H9 (cell line): ENCODE data around the gene ACOXL. TPM values are rescaled to one million over a fixed set of nuclear protein-coding genes. Genes with fewer than 3 reads are reported as not detected.

ENCODE experiments used
- DNase-seq: peaks from one replicate; pipeline ENCODE4 v3.0.0-alpha.2; 2017
- H2AFZ ChIP-seq: one replicate; pipeline ENCODE4 v1.6.1; 2013; ENCODE audit warnings: mild to moderate bottlenecking, low read length, control low read depth, moderate library complexity
- H2AK5ac ChIP-seq: 2 replicates; pipeline ENCODE4 v1.6.1; 2013; ENCODE audit warnings: low read length, control low read depth, mixed read lengths; ENCODE audit not compliant: insufficient read length
- H2BK120ac ChIP-seq: one replicate; pipeline ENCODE4 v1.6.1; 2013; ENCODE audit warnings: low read depth, mild to moderate bottlenecking, low read length, control low read depth, inconsistent platforms; ENCODE audit not compliant: poor library complexity, severe bottlenecking
- H2BK12ac ChIP-seq: 2 replicates; pipeline ENCODE4 v1.6.1; 2013; ENCODE audit warnings: low read length, control low read depth, mixed read lengths, low read depth; ENCODE audit not compliant: insufficient read length
- H2BK15ac ChIP-seq: 2 replicates; pipeline ENCODE4 v1.6.1; 2013; ENCODE audit warnings: low read depth, low read length, control low read depth
- H2BK20ac ChIP-seq: one replicate; pipeline ENCODE4 v1.6.1; 2013; ENCODE audit warnings: low read depth, mild to moderate bottlenecking, low read length, control low read depth, inconsistent platforms; ENCODE audit not compliant: poor library complexity, severe bottlenecking
- H2BK5ac ChIP-seq: 2 replicates; pipeline ENCODE4 v1.6.1; 2013; ENCODE audit warnings: low read length, control low read depth, mixed read lengths; ENCODE audit not compliant: insufficient read length
- H3K14ac ChIP-seq: 2 replicates; pipeline ENCODE4 v1.6.1; 2013; ENCODE audit warnings: low read length, control low read depth; ENCODE audit not compliant: insufficient read depth
- H3K18ac ChIP-seq: 2 replicates; pipeline ENCODE4 v1.6.1; 2013; ENCODE audit warnings: low read depth, mild to moderate bottlenecking, mixed read lengths, low read length, control low read depth; ENCODE audit not compliant: insufficient read length
- H3K23ac ChIP-seq: 2 replicates; pipeline ENCODE4 v1.6.1; 2013; ENCODE audit warnings: low read length, control low read depth, mixed read lengths, low read depth; ENCODE audit not compliant: insufficient read length
- H3K23me2 ChIP-seq: 2 replicates; pipeline ENCODE4 v1.6.1; 2013; ENCODE audit warnings: low read depth, mild to moderate bottlenecking, mixed read lengths, low read length, control low read depth; ENCODE audit not compliant: insufficient read length, poor library complexity, severe bottlenecking
- H3K27ac ChIP-seq: 2 replicates; pipeline ENCODE4 v1.5.1; 2013; ENCODE audit warnings: low read length, control low read depth, mixed read lengths, low read depth; ENCODE audit not compliant: insufficient read length
- H3K27me3 ChIP-seq: 2 replicates; pipeline ENCODE4 v1.6.1; 2013; ENCODE audit warnings: low read length, control low read depth, inconsistent platforms; ENCODE audit not compliant: insufficient read depth
- H3K4ac ChIP-seq: 2 replicates; pipeline ENCODE4 v1.6.1; 2013; ENCODE audit warnings: low read depth, mild to moderate bottlenecking, control low read depth, inconsistent platforms, low read length, moderate library complexity
- H3K4me1 ChIP-seq: 2 replicates; pipeline ENCODE4 v1.6.1; 2013; ENCODE audit warnings: low read length, control low read depth, inconsistent platforms; ENCODE audit not compliant: insufficient read depth
- H3K4me2 ChIP-seq: 2 replicates; pipeline ENCODE4 v1.6.1; 2013; ENCODE audit warnings: low read length, control low read depth, mixed read lengths; ENCODE audit not compliant: insufficient read length, insufficient read depth
- H3K56ac ChIP-seq: 2 replicates; pipeline ENCODE4 v1.6.1; 2013; ENCODE audit warnings: low read depth, mild to moderate bottlenecking, mixed read lengths, low read length, control low read depth; ENCODE audit not compliant: insufficient read length
- H3K79me1 ChIP-seq: 2 replicates; pipeline ENCODE4 v1.6.1; 2013; ENCODE audit warnings: low read depth, mild to moderate bottlenecking, moderate library complexity, low read length, control low read depth, inconsistent platforms; ENCODE audit not compliant: insufficient read depth, poor library complexity, severe bottlenecking
- H3K79me2 ChIP-seq: 2 replicates; pipeline ENCODE4 v1.6.1; 2013; ENCODE audit warnings: low read length, control low read depth, inconsistent platforms; ENCODE audit not compliant: insufficient read depth
- H3K9ac ChIP-seq: 2 replicates; pipeline ENCODE4 v1.6.1; 2013; ENCODE audit warnings: low read length, control low read depth, mixed read lengths; ENCODE audit not compliant: insufficient read length; ENCODE audit errors: extremely low read depth
- H3K9me3 ChIP-seq: one replicate; pipeline ENCODE4 v1.6.1; 2013; ENCODE audit warnings: low read depth, low read length, inconsistent platforms; ENCODE audit not compliant: control insufficient read depth
- H3T11ph ChIP-seq: one replicate; pipeline ENCODE4 v1.6.1; 2013; ENCODE audit warnings: mild to moderate bottlenecking, low read length, control low read depth, inconsistent platforms
- H4K20me1 ChIP-seq: one replicate; pipeline ENCODE4 v1.6.1; 2013; ENCODE audit not compliant: control insufficient read depth, insufficient read length, insufficient read depth
- H4K5ac ChIP-seq: 2 replicates; pipeline ENCODE4 v1.6.1; 2013; ENCODE audit warnings: low read depth, mild to moderate bottlenecking, mixed read lengths, low read length, control low read depth; ENCODE audit not compliant: insufficient read length
- H4K8ac ChIP-seq: replicated peaks from 2 replicates; pipeline ENCODE4 v1.6.1; 2013; ENCODE audit warnings: low read length, control low read depth, mixed read lengths, low read depth; ENCODE audit not compliant: insufficient read length
- H4K91ac ChIP-seq: 2 replicates; pipeline ENCODE4 v1.6.1; 2013; ENCODE audit warnings: low read depth, mild to moderate bottlenecking, moderate library complexity, mixed read lengths, low read length, control low read depth; ENCODE audit not compliant: insufficient read length
- H3K27ac Mint-ChIP-seq, 3 experiments: 2 replicates in 2 of 3; 3 replicates in 1 of 3; pipeline ENCODE4 v1.8.0; 2020 to 2021; ENCODE audit warnings: mixed read lengths in 3 of 3, mild to moderate bottlenecking in 1 of 3, moderate library complexity in 1 of 3
- H3K27me3 Mint-ChIP-seq: 2 replicates; pipeline ENCODE4 v1.8.0; 2021; ENCODE audit warnings: low read depth, mild to moderate bottlenecking, moderate library complexity, mixed read lengths
- H3K36me3 Mint-ChIP-seq, 3 experiments: 2 replicates in 2 of 3; 3 replicates in 1 of 3; pipeline ENCODE4 v1.8.0; 2020 to 2021; ENCODE audit warnings: low read depth in 3 of 3, mixed read lengths in 3 of 3; ENCODE audit not compliant: insufficient read depth in 1 of 3
- H3K4me1 Mint-ChIP-seq, 2 experiments: 2 replicates each; pipeline ENCODE4 v1.8.0; 2020; ENCODE audit warnings: mixed read lengths in 2 of 2
- H3K4me3 Mint-ChIP-seq, 2 experiments: 2 replicates in 1 of 2; 3 replicates in 1 of 2; pipeline ENCODE4 v1.8.0; 2020 to 2021; ENCODE audit warnings: mild to moderate bottlenecking in 2 of 2, mixed read lengths in 2 of 2, moderate library complexity in 1 of 2
- H3K9me3 Mint-ChIP-seq, 2 experiments: 2 replicates in 1 of 2; 3 replicates in 1 of 2; pipeline ENCODE4 v1.8.0; 2020; ENCODE audit warnings: mild to moderate bottlenecking in 2 of 2, mixed read lengths in 2 of 2, moderate library complexity in 1 of 2
- CTCF ChIP-seq: fragments of 200-600 bp; sonication (generic); conservative IDR thresholded peaks from 3 replicates; pipeline ENCODE4 v1.8.0; 2021; ENCODE audit warnings: antibody characterized with exemption, mild to moderate bottlenecking
- WGBS: extraction: QIAGEN DNeasy Blood & Tissue Kit; methylation state at CpG from one replicate; pipeline ENCODE4 v1.1.7; 2013; ENCODE audit warnings: missing lambda C conversion rate, low lambda C conversion rate, mixed read lengths; ENCODE audit not compliant: insufficient read length; ENCODE audit errors: extremely low coverage; 5-methylcytosine and 5-hydroxymethylcytosine counted together
- total RNA-seq: library from RNA; stranded (reverse); gene quantifications from 2 replicates; pipeline ENCODE4 v1.2.1, GENCODE V29; 2021

ACOXL gene
- total RNA-seq, 1 experiment from 2014 or later: 37.6 TPM

GRCh38 chr2:110994250-110994961 is 262.0 kb downstream of the ACOXL start:
- no peak overlapping the region for H3K4me2 ChIP-seq
- no peak overlapping the region for H4K8ac ChIP-seq
- no peaks in the 10 kb centered on the region for H3K27me3 Mint-ChIP-seq
- no peak overlapping the region for H3K27ac ChIP-seq
- no peaks in the 10 kb centered on the region for H3K27me3 ChIP-seq
- no peak overlapping the region for H2BK5ac ChIP-seq
- WGBS: no CpG with 5 or more reads among the region's 5 CpGs
- H4K91ac ChIP-seq: no peak overlapping the region
- no peaks in the 10 kb centered on the region; the same call in 1 of the 2 replicates for H3K4me1 ChIP-seq
- no peaks in the 10 kb centered on the region for H4K20me1 ChIP-seq
- no peak overlapping the region for H3K4ac ChIP-seq
- no peaks in the 10 kb centered on the region for H3K23me2 ChIP-seq
- no peak overlapping the region for H3K56ac ChIP-seq
- no peak overlapping the region for H2BK120ac ChIP-seq
- H3K9me3 ChIP-seq: no peaks in the 10 kb centered on the region
- H3T11ph ChIP-seq: no peak overlapping the region
- no peaks in the 10 kb centered on the region for H3K9me3 Mint-ChIP-seq
- TF ChIP-seq CTCF: no peak
- H3K79me1 ChIP-seq: no peaks in the 10 kb centered on the region
- H2AK5ac ChIP-seq: no peak overlapping the region
- no peak overlapping the region for H2BK12ac ChIP-seq
- peaks cover 11 to 24% of the 10 kb centered on the region in 2 experiments for H3K4me1 Mint-ChIP-seq
- no peak overlapping the region for H3K18ac ChIP-seq
- H3K14ac ChIP-seq: no peak overlapping the region
- H2BK20ac ChIP-seq: no peak overlapping the region
- no peak overlapping the region for H2BK15ac ChIP-seq
- H3K27ac Mint-ChIP-seq: no peak overlapping the region
- H3K4me3 Mint-ChIP-seq: no peak overlapping the region
- H3K23ac ChIP-seq: no peak overlapping the region
- H4K5ac ChIP-seq: no peak overlapping the region
- DNase-seq: no peak
- H3K9ac ChIP-seq: no peak overlapping the region
- no peak overlapping the region for H2AFZ ChIP-seq
- no peaks in the 10 kb centered on the region for H3K79me2 ChIP-seq
- H3K36me3 Mint-ChIP-seq: peaks cover 6 to 33% (median 22%) of the 10 kb centered on the region in 3 experiments
